ENCODE measurements around the gene VPS11.
"Not testable (repeated sequence)": the region's sequence is repeated elsewhere in the genome, so short reads cannot be mapped to it uniquely, and the experiment has no call there.

The VPS11 gene

GRCh38 chr11:119038884-119039283 is 28.7 kb upstream of the VPS11 start:
- no peak for DNase-seq (ENCODE audit: low read depth in 2 of 2)

DNA sequence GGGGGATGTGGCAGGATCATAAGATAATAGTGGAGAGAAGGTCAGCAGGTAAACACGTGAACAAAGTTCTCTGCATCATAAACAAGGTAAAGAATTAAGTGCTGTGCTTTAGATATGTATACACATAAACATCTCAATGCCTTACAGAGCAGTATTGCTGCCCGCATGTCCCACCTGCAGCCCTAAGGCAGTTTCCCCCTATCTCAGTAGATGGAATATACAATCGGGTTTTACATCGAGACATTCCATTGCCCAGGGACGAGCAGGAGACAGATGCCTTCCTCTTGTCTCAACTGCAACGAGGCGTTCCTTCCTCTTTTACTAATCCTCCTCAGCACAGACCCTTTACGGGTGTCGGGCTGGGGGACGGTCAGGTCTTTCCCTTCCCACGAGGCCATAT is 28.1 kb upstream of the VPS11 start:
- DNase-seq (ENCODE audit: low read depth in 2 of 2) = not testable (repeated sequence)

GRCh38 chr11:119041821-119042514 is 25.6 kb upstream of the VPS11 start:
- DNase-seq (ENCODE audit: low read depth in 2 of 2) = no peak

DNA sequence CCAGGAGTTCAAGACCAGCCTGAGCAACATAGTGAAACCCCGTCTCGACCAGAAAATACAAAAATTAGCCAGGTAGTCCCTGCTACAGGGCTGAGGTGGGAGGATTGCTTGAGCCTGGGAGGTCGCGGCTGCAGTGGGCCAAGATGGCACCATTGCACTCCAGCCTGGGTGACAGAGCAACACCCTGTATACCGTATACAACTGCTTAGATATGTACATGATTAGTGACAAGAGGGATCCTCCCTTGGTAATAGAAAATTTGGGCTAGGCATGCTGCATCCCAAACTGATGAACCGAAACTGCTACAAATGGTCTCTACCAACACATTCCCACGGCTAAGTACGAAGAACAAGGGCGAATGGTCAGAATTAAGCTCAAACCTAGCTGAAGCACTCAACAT is 24.7 kb upstream of the VPS11 start:
- DNase-seq (ENCODE audit: low read depth in 2 of 2) = no peak

DNA sequence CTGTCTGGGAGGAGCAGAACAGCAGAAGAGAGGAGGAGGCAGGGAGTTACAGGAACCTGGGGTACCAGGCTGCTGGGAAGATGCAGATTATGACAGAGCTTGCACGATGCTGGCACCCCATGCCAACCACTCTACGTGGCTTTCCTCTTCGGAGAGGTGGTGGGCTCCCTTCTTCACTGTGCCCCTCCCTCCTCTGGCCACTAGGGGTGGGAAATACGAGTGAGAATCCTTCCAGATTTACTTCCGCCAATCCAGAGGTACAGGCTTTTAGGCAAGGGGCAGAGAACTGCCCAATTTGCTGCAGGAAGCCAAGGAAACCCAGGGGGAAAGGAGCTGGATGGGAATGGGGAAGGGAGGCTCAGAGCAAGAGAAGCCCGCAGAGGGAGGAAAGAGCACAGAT is 22.9 kb upstream of the VPS11 start:
- DNase-seq (ENCODE audit: low read depth in 2 of 2) = no peak

DNA sequence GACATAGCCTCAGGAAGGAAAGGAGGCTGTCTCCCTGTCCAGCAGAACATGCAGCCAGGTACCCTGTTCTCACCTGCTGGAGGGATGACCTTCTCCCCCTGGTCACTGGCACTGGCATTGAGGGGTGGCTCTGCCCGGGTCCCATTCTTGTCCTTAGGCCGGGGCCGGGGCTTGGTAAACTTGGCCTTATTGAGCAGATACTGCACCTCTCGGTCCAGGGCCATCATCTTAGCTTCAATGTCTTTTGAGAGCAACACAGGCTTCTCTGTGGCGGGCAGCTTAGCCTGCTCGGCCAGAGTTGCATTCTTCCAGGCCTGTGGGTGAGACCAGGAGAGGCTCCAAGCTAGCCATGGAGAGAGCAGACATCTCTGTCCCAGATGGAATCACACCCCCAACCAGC is 21.1 kb upstream of the VPS11 start:
- no peak for DNase-seq (ENCODE audit: low read depth in 2 of 2)

DNA sequence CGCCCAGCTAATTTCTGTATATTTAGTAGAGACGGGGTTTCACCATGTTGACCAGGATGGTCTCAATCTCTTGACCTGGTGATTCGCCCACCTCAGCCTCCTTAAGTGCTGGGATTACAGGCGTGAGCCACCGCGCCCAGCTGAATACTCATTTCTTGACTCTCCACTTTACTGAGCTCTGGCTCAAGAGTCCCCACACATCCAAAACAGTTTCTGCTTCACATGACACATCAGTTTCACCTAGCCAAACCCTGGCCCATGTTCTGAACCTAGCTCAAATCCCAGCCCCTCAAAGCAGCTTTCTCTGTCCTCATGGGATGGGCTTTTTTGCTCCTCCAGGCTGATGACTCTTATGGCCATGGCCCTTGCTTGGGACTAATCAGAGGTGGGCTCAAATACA is 20.4 kb upstream of the VPS11 start:
- no peak for DNase-seq (ENCODE audit: low read depth in 2 of 2)

- no peak for DNase-seq (ENCODE audit: low read depth in 2 of 2)
Measured at GRCh38 chr11:119048644-119049043, 19.0 kb upstream of the VPS11 start.

DNA sequence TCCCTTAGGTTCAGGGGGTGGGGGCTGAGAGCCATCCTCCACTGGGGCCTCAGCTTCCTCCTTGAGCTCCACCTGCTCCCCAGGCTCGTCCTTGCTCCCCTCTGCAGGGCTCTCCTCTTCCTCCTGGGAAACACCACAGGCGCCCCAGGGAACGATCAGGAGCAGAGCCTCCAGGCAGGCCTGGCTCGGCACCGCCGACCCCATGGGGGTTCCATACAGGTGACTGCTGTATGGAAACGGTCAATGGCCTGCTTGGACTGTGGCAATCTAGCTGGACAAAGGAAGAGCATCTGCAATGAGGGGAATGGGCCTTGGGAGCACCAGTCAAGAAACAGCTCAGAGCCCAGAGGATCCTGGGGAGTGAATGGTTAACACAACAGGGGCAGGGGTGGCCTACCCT is 18.5 kb upstream of the VPS11 start:
- no peak for DNase-seq (ENCODE audit: low read depth in 2 of 2)

- DNase-seq (ENCODE audit: low read depth in 2 of 2) = no peak
Measured at GRCh38 chr11:119051440-119052162, 16.0 kb upstream of the VPS11 start.

DNA sequence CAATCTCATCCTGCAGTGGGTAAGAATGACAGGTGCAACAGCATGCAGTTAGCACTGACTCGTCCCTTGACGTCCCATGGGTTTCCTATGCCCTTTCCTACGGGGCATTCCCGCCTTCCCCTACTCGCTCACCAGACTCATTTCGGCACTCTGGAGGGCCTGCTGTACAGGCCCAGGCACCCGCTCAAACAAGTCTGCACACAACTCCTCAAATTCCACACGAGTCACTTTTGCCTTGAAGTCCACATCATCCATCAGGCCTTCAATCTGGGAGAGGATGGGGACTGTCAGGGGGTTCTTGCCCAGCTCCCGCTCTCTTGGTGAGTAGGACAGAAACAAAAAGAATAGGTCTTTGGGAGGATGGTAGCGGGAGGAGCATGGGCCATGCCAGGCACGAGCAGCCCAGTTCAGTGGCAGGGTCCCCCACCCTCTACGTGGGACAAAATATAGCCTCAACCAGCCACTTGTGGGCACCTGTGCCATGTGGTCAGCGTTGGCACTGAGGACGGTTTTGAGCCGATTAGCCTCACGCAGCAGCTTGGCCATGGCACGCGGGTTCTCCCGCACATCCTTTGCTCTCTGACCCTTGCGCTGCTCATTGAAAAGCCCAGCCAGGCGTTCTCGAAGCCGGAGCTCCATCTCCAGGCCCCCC is 15.3 kb upstream of the VPS11 start:
- DNase-seq (ENCODE audit: low read depth in 2 of 2) = no peak

- no peak for DNase-seq (ENCODE audit: low read depth in 2 of 2)
Measured at GRCh38 chr11:119054418-119054817, 13.2 kb upstream of the VPS11 start.

DNA sequence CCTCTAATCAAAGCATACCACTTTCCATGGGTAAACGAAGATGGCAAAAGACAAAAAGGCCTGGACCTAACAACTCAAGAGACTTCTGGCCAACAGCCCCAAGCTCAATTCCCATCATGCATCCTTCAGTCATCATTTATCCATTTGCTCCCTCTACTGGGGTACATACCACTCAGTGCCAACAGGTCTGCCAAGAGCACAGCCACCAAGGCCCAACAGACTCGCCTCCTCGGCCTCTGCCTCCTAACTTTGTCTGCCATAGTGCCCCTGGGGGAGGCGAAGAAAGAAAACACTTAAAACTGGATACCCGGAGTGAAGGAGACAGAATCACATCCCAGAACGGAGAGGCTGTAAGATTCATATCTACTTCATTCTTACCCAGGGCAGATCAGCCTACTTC is 11.7 kb upstream of the VPS11 start:
- DNase-seq (ENCODE audit: low read depth in 2 of 2) = no peak

DNA sequence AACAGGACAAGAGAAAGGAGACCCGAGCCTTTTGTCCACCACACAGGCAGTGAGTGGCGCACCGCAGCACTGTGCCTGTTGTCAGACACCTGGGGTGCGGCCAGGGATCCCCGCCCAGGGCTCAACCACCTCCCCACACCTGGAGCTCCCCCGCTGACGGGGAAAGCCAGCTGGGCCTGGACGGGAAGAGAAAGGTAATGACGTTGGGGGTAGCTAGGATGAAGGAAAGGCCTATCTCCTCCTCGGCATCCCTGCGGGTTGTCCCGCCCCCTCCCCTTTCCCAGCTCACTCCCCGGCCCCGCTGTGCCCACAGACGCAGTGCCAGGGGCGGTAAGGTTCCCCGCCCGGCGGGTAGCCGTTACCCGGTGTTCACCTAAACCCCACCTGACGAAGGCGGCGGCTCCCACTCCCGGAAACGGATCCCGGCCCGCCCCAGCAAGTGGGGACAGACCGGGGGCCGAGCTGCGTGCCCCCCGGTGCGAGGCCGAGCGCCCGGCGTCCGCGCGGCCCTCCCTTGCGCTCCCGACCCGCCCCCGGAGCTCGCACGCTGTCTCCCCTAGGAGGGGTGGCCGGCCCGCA is 11.1 kb upstream of the VPS11 start:
- DNase-seq (ENCODE audit: low read depth in 2 of 2) = peak in 1 of 2 experiments; percentile 32

DNA sequence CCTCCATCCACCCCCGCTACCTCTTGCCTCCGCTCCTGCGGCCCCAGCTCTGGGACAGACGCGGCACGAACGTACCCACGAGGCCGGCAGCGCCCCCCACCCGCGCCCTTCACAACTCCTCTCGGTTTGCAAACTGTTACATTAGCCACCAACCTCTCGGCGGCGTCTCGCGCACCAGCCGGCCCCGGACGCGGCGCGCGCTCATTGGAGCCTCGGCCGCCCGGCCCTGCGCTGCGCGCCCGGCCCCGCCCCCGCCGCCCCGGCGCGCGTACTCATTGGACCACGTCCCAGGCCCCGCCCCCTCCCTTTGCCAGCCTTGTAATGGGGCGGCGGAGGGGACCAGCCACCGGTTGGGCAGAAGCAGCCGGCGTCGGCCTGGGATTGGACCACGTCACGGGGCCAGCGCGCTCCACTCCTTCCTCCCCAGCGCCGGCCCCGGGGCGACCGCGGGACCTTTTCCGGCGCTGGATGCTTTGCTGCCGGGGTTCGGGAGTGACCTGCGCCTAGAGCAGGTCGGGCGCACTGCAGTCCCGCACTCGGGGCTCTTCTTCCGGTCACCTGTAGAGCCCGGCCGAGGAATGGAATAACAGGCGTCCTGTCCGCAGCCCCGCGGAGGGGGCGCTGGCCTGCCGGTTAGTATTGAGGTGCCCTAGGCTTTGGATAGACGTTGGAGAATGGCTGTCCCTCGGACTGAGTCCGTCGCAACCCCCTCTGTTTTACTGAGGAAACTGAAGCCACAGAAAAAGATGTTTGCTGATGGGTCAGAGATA is 10.4 kb upstream of the VPS11 start, which contains the start of gene HYOU1:
Gene HYOU1, minus strand, starts transcription at position 206 of the 770 bp plus-strand sequence. CDS start 1,045 bp downstream, outside the sequence.
- DNase-seq (ENCODE audit: low read depth in 2 of 2) = peak; percentile 96 to 99

GRCh38 chr11:119059128-119059527 is 8.5 kb upstream of the VPS11 start:
- DNase-seq (ENCODE audit: low read depth in 2 of 2) = not testable (repeated sequence)

DNA sequence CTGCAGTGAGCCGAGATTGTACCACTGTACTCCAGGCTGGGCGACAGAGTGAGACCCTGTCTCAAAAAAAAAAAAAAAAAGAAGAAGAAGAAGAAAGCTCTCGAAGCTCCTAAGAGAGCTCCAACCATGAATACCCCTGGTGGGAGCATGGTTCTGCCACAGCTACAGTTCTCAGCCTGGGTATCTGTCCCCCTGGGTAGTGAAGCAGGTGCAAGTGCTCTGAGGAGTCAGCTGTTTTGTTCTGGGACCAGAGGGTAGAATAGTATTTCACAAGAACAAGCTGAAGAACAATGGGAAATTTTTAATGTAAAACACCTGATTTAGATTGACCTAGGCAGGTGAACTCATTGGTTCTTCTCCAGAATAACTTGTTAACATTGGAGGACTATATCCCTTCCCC is 6.4 kb upstream of the VPS11 start:
- DNase-seq (ENCODE audit: low read depth in 2 of 2) = no peak

- no peak for DNase-seq (ENCODE audit: low read depth in 2 of 2)
Measured at GRCh38 chr11:119062779-119063178, 4.8 kb upstream of the VPS11 start.

GRCh38 chr11:119065369-119065768 is 2.2 kb upstream of the VPS11 start:
- no peak for DNase-seq (ENCODE audit: low read depth in 2 of 2)

DNA sequence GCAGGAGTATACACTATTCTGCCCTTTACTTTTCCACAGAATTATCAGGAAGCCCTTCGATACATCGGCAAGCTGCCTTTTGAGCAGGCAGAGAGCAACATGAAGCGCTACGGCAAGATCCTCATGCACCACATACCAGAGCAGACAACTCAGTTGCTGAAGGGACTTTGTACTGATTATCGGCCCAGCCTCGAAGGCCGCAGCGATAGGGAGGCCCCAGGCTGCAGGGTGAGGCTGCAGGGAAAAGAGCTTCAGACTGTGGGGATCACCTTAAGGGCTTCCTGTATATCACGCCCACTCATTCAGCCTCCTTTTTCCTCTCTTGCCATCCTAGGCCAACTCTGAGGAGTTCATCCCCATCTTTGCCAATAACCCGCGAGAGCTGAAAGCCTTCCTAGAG is 10.2 kb downstream of the VPS11 start:
- DNase-seq (ENCODE audit: low read depth in 2 of 2) = no peak

DNA sequence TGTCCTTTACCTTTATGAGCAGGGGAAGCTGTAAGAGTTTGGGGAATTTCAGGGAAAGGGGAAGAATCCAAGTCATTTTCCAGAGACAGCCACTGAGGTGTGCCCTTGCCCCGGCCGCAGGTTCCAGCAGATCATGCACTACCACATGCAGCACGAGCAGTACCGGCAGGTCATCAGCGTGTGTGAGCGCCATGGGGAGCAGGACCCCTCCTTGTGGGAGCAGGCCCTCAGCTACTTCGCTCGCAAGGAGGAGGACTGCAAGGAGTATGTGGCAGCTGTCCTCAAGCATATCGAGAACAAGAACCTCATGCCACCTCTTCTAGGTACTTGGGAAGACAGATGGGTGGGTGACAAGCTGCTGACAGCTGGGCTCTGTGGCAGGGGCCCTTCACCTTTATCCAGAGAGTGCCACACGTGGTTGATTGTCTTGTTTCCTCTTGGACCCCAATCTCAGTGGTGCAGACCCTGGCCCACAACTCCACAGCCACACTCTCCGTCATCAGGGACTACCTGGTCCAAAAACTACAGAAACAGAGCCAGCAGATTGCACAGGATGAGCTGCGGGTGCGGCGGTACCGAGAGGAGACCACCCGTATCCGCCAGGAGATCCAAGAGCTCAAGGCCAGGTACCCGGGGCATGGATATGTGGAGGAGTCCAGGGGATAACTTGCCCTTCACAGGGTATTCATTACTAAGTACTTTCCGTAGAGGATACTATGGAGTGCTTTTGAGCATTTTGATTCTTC is 11.2 kb downstream of the VPS11 start:
- no peak for DNase-seq (ENCODE audit: low read depth in 2 of 2)
